NB4 (cell line): Measurements from ENCODE around the gene ZNF746.

Experiments used
- DNase-seq: peaks from one replicate; pipeline ENCODE4 v3.0.0; 2010; ENCODE audit warnings: low read depth
- H3K4me3 ChIP-seq: one replicate; pipeline ENCODE4 v1.5.1; 2011; ENCODE audit warnings: mild to moderate bottlenecking, low read depth, low read length, moderate library complexity
- CTCF ChIP-seq: IDR thresholded peaks from one replicate; pipeline ENCODE4 v1.5.1; 2012; ENCODE audit warnings: low read depth, low read length
- MYC ChIP-seq: IDR thresholded peaks from 2 replicates; pipeline ENCODE4 v1.6.1; 2011; ENCODE audit warnings: low read depth, low read length
- POLR2A ChIP-seq: IDR thresholded peaks from 2 replicates; pipeline ENCODE4 v1.6.1; 2011; ENCODE audit warnings: mild to moderate bottlenecking; ENCODE audit not compliant: insufficient read length; ENCODE audit errors: extremely low read depth
- TF ChIP-seq, protein P1 (sequence below): IDR thresholded peaks from 2 replicates; pipeline ENCODE4 v1.6.1; 2011; ENCODE audit warnings: low read depth, low read length

Gene ZNF746

GRCh38 chr7:149423449-149424110, 74.0 kb downstream of the ZNF746 start:
- no peak for TF ChIP-seq CTCF
- no peak for TF ChIP-seq MYC
- TF ChIP-seq, protein P1, sequence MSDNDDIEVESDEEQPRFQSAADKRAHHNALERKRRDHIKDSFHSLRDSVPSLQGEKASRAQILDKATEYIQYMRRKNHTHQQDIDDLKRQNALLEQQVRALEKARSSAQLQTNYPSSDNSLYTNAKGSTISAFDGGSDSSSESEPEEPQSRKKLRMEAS = no peak
- TF ChIP-seq POLR2A = no peak
- no peak for DNase-seq
- no peak overlapping the region for H3K4me3 ChIP-seq

- TF ChIP-seq, protein P1 = no peak
- TF ChIP-seq MYC (no peak), CTCF (no peak), POLR2A (no peak)
- DNase-seq = no peak
- no peak overlapping the region for H3K4me3 ChIP-seq
These were observed 74.7 kb downstream of the ZNF746 start for GRCh38 chr7:149422914-149423301.
